ENCODE results near the gene FAM186B.

FAM186B gene

DNA sequence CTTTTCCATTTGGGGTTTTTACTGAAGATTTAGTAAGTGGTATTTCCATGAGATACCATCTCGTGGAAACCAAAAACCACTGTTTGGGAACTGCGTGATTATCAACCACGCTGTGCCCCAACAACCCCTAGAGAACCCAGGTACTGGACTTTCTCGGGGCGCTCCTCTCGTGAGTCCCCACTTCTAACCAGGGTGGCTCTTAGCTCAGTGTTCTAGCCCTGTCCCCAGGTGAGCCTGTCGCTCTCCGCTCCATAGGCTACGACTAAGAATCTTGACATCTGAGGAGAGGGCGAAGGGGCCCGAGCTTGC, 38.2 kb downstream of the FAM186B start:
- no peak for DNase-seq

DNA sequence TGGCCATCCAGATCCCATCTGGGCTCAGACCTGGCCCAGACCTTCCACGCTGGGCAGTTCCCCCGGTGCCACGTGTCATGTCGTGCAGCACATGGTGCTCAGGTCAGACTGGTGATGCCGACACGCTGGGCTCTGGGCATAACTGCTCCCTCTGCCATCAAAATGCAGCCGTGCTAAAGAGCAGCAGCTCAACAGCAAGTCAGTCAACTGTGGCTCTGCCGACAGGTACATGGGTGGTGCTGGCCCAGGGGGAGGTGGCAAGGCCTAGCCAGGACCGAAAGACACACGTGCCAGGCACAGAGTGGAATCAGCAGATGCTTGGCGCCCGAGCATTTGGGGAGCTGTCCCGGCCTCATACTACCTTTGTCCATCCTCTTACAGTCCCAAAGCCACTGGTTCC, 39.1 kb downstream of the FAM186B start:
- DNase-seq, result no peak

DNA sequence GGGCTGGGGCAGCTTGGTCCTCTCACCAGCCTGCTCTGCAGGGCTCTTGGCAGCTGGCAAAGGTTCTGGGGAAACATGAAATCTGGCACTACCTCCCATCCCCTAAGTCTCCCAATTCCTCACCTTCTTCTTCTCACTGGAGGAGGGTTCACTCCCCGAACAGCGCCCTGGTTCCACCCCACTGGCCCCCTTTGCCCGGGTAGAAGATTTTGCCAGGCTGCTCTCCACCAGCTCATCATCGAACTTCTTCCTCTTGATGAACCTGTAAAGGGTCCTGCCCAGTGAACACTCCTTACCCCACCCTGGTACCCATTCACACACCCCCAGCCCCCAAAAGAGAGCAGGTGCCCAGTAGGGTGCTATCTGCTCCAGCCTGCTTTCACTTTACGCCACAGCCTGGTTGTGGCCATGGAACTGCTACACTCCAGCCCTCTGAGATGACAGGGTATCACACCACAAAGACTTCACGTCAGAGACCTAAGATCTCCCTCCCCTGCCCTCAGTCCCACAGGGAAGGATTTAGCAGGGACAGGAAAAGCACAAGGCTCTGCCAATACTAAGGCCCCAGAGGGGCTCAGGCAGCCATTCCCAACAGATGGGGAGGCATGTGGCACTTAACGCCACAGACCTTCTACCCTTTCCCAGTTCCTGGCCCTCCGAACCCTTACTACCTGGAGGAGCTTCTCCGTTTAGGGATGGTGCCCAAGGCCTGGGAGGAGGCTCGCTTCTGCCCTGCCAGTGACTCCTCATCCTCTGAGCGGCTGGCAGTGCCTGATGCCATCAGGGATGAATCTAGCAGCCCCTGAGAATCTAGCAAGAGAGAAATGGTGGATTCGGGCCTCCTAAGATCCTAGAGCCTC, 39.8 kb downstream of the FAM186B start:
- no peak for DNase-seq

DNA sequence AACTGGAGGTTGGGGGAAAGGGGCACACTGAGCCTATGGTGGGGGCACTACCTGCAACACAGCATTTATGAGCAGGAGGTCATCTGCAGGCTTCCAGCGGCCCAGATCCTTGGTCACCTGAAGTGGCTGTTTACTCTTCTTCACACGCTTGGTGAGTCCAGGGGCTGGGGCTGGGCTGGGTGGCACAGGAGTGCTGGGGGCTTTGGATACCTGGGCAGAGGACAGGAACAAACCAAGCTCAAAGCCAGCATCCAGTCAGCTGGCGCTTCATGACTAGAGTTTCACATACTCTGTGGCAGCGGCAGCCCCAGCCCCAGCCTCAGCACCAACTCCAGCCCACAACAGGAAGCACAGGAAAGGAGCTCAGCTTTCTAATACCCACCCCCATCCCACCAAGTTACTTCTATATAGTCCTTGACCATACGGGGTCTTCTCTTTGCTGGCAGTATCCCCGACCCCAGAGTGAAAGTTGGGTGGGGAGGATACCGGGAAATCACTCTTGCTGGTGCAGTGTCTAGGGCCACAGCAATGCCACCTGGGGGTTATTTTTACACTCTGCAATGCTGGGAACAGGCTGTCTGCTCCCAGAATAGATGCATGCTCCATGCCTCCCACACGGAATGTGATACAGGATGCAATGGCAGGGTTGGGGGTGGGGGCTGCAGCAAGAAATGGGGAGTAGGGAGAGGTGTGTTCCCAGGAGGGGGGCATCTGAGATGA, 40.6 kb downstream of the FAM186B start:
- DNase-seq, result no peak

DNA sequence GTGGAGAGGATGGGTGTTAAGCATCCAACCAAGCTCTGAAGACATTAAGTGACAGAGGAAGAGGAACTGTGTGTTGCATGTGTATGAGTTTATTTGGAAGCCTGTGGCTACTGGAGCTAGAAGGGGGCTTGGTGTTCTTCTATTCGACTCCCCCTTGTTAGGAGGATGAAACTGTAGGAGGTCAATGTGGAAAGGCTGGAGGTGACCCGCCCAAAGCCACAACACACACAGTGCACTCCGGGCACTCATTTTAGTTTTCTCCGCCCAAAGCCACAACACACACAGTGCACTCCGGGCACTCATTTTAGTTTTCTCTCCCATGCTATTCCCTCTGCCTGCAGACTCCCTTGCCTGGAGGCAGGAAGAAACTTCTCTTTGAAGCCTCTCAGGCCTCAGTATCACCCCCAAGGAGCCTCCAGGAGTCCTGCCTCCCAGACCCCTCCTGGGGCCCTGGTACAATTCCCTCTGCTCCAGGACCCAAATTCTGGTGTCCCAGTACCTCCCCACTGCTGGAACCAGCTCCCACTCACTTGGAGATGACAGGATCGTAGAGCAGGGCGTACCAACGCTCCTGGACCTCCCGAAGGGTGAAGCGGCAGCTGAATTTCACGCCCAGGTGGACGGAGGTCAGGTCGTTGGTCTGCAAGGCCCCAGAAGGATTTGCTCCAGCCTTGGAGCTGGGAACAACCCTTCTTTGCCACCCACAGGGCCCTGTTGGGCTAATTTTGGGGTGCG, 41.3 kb downstream of the FAM186B start:
- no peak for DNase-seq

DNA sequence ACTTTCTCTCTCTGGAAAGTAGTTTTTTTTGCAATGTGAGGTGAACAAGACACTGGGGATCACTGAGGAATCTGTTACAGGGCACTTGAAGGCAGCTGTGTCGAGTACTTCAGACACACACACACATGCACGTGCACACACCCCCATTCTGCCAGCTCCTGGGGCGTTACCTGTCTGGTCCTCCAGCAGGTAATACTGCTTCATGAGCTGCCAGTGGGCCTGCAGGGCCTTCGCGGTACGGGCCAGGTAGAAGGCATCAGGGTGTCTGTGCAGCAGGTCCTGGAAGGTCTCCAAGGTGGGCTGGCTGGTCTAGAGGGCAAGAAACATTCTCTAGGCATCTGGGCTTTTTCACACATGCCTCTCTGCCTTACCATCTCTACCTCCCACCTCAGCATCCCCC, 42.6 kb downstream of the FAM186B start:
- DNase-seq, result no peak

DNA sequence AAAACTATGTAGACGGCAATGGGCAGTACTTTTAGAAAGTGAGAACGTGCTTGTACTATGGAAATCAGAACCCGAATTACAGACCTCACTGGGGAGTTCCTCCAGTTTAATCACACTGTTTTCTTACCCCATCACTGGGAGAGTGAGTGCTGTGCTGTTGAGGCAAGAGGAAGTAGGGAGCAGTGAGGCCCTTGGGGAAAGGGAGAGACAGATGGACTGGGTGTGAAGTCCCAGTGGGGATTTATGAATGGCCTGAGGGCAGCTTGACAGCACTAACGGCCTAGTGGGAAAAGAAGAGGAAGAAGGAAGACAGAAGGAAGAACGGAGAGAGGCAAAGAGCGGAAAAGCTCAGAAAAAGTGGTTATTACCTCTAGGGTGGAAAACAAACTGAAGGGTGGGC, 43.2 kb downstream of the FAM186B start:
- DNase-seq, result no peak

DNA sequence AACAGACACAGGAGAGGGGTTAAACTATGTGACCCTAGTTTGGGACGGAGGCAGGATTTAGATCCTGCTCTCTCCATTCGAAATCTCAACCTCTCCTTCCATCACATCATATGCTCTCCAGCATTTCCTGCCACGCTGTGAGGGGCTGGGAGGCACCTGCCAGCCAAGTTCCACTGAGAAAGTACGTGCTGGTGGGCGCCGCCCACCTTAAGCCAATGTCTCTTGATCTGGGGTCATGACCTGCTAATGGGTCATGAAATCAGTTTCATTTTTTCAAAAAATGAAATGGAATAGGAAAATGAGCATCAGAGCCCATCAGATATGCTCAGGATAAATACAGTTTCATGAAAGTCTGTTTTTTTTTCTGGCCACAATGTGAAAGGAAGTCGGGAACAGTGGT, 44.7 kb downstream of the FAM186B start:
- no peak for DNase-seq

DNA sequence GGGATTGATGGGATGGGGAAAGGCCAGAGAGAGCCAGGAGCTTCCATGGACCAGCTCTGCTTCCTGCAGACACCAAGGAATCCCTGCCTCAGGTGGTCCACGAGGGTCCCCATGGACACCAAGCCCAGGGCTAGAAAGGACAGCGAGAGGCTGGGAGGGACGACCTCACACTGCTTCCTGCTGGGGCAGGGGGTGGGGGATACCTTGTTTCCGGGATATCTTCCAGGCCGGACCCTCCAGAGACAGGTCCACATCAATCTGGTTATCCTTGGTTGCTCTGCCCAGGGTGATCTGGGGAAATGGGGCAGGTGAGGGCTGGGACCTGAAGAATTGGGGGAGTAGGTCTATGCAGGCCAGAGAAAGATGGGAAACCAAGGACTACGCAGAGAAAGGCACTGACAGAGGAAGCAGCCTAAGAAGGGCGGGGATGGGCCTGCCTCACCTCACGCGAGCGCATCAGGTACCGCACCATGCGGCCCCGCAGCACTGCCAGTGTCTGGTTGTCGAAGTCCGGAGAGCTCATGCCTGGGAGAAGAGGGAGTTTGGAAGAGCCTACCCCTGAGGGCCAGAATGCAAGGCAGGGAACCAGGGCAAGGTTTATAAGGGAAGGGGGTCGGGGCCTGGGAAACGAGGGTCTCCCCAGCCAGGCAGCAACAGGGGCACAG, 46.3 kb downstream of the FAM186B start:
- no peak for DNase-seq

DNA sequence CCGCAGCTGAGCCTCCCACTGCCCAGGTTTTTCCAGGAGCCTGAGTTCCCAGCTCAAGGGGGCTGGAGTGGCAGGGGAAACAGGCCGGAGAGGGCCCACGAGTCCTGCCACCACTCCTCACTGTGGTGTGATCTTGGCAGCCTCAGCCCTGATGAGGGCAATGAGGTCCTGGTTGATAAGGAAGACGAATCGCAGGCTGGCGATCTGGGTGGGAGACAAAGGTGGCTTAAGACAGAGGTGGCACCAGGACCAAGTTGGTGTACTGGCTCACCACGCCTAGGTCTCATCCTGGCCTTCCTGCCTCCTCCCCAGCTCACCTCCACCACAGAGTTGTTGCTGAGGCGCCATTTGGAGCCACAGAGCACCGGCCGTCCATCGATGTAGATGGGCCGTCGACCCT, 46.9 kb downstream of the FAM186B start:
- no peak for DNase-seq

DNA sequence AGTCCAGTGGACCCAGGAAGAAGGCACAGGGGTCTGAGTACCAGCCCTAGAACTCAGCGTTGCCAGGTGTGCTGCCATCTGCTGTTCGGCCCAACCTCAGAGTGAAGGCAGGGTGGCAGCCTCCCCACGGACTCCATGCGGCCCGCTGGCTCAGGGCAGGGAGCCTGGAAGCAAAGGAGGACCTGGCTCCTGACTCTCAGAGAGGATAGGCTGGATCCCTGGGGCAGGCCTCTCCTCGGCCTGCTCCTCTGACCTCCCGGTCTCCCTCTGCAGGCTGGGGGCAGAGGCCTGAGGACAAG, 47.6 kb downstream of the FAM186B start:
- no peak for DNase-seq

DNA sequence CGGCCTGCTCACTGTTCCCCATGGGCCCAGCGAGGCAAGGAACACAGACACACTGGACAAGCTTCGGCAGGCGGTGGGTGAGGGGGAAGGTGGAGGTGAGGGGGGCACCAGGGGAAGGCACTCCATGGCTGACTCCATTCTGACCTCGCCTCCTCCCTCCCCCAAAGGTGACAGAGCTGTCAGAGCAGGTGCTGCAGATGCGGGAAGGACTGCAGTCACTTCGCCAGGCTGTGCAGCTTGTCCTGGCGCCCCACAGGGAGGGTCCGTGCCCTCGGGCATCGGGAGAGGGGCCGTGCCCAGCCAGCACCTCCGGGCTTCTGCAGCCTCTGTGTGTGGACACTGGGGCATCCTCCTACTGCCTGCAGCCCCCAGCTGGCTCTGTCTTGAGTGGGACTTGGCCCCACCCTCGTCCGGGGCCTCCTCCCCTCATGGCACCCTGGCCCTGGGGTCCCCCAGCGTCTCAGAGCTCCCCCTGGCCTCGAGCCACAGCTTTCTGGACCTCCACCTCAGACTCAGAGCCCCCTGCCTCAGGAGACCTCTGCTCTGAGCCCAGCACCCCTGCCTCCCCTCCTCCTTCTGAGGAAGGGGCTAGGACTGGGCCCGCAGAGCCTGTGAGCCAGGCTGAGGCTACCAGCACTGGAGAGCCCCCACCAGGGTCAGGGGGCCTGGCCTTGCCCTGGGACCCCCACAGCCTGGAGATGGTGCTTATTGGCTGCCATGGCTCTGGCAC, 48.1 kb downstream of the FAM186B start:
- no peak for DNase-seq

DNA sequence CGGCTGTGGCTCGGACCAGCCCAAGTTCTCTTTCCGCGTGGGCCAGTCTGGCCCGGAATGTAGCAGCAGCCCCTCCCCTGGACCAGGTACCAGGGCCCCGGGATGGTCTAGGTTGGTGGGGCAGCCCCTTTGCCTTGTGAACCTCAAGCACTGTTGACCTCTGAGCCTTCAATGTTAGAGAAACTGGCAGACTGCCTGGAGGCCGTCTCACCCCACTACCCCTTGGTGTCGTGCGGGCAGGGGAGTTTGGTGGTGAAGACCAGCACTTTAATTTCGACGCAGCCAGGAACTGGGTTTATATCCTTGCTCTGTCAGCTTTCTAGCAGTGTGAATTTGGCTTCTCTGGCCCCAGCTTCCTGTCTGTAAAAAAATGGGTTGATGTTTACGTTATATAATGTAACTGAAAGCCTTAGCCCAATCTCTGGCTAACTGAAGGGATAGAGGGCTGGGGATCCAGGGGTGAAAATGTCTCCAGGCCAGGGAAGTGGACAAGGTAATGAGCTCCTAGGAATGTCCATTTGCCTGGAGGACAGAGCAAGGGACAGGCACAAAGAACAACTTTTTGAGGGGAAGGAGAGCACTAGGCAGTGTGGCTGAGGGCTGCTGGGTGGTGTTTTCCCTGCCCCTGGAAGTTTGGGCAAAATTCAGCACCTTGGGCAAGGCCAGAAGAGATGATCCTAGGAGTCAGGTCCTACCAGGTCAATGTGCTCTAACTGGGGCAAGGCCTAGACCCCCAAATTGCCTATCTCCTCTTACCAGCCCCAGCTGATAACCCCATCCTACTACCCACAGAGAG, 48.9 kb downstream of the FAM186B start:
- no peak for DNase-seq

DNA sequence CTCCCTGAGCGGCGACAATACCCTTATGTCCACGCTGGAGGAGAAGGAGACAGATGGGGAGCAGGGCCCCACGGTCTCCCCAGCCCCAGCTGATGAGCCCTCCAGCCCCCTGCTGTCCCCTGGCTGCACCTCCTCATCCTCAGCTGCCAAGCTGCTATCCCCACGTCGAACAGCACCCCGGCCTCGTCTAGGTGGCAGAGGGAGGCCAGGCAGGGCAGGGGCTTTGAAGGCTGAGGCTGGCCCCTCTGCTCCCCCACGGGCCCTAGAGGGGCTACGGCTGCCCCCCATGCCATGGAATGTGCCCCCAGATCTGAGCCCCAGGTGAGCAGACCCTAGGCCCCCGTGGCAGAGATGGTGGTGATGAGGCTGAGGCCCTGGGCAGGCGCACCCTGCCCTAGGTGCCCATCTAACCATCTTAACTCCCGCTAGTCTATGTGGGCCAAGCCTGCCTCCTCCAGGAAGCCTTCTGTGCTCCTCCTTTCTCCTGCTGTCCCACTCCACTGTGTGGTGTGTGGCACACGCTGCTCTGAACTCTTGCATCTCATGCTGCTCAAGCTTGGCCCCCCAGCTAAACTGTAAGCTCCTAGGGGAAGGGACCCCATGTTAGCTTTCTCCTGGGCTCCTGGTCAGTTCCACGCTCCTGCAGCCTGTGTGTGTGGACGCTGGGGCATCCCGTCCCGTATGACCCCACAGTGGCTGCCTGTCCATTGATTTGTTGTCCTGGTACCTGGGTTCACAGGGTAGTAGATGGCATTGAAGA, 49.6 kb downstream of the FAM186B start:
- DNase-seq, result no peak

DNA sequence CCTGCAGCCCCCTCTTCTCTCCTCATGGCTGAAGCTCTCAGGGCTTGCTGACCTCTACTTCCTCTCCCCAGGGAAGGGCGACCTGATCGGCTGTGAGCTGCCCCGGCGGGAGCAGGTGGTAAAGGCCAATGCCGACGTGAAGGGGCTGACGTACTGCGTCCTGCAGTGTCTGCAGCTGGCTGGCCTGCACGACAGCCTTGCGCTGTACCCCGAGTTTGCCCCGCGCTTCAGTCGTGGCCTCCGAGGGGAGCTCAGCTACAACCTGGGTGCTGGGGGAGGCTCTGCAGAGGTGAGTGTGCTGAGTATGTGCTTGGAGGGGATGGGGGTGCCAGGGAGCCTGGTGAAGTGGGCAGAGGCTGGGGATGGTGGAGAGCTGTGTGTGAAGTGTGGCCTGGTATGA, 51.2 kb downstream of the FAM186B start:
- no peak for DNase-seq

DNA sequence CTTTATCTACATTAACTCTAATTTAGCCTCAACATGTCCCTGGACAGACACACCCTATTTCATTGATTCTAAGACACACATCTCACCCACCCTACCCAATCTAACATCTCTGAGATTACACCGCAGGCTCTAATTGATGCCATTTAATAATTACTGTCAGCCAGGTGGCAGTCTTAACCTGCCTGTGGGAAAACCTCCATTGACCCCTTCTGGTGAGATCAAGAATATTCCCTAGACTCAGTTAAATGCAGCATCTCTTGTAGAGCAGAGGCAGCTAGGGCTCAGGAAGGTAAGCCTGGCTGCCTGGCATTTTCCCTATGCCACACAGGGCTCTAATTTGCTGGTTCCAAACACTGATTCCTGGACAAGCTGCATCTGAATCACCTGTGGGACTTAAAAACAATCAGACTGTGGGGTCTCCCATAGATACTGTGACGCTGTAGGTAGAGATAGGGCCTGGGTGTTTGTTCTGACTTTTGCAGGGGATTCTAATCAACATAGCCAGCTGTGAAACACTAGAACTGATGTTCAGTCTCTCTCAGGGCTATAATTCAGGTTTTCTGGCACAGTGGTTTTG, 51.8 kb downstream of the FAM186B start:
- DNase-seq, result no peak

DNA sequence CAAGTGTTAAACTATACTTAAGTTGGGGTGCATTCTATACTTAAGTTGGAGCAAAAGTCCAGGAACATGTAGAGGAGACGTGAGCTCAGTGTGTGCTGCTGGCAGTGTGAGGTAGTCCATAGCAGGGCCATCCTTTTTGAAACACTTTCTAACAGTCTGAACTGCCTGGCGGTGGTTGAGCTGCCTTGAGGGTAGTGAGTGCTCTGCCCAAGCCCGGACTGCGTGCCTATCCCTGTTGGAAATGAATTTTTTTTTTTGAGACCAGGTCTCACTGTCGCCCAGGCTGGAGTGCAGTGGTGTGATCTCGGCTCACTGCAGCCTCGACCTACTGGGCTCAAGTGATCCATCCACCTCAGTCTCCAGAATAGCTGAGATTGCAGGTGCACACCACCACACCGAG, 52.5 kb downstream of the FAM186B start:
- no peak for DNase-seq

DNA sequence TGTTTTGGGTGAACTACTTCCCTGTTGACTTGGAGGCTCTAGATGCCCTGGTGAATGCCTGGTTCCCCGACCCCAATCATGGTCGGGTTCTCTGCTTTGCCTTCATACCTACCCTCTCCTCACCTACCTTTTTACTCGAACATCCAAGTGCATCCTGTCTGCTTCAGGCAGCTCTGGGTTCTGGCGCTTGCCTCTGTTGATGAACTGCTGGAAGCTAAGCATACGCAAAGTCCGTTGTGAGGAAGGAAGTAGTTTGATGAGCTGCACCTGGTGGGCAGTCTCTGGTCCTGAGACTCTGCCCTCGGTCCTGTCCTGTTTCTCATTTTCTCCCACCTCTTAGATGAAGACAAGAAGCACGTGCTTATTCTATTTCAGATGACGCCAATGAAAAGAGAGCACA, 53.0 kb downstream of the FAM186B start:
- no peak for DNase-seq

DNA sequence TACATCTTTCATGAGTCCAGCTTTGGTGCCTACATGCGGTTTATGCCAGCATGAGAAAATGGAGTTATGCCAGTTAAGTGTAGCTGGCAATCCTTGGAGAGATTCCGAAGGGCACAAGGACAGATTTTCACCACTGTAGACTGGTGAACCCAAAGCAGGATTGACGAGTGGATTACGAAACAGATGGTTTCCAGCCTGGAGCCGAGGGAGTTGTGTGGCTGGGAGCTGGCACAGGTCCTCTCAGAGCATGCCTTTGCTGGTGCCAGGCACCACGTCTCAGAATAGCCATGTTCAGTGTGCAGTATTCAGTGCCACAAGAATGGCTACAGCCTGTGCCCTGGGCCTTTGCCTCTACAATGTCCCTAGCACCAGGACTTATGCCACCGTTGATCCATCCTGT, 53.4 kb downstream of the FAM186B start:
- no peak for DNase-seq

DNA sequence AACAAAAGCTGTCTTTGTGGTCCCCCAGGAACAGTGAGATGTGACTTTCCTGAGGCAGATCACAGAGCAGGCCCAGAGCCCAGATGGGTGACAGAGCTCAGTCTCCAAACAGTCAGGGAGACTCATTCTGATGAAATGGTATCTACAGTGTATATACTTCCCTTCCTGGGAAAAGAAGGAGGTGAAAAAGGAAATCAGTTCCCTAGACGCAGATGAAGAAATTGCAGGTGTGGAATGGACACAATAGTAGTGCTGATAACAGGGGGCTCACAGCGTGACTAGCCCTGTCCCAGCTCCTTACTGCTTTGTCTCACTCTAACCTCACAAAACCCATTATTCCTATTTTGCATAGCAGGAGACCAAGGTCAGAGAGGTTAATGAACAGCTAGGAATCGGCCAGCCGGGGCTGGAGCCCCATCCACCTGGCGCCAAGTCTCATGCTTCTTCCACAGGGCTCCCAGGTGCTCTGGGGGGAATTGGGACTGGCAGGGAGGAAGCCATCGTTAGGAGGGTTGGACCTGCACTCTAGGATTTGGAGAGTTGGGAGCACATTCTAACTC, 54.7 kb downstream of the FAM186B start:
- no peak for DNase-seq
